SKM-1 treated with dmso at 0.1 percent for 144 hours (cell line): ENCODE measurements around the gene EIF4G2.
"Not testable (repeated sequence)": the region's sequence is repeated elsewhere in the genome, so short reads cannot be mapped to it uniquely, and the experiment has no call there.

Experiments used
- DNase-seq: peaks from one replicate; lab custom pipeline; 2025; ENCODE audit not compliant: unreplicated experiment; lab: John Stamatoyannopoulos, UW

EIF4G2 gene

DNA sequence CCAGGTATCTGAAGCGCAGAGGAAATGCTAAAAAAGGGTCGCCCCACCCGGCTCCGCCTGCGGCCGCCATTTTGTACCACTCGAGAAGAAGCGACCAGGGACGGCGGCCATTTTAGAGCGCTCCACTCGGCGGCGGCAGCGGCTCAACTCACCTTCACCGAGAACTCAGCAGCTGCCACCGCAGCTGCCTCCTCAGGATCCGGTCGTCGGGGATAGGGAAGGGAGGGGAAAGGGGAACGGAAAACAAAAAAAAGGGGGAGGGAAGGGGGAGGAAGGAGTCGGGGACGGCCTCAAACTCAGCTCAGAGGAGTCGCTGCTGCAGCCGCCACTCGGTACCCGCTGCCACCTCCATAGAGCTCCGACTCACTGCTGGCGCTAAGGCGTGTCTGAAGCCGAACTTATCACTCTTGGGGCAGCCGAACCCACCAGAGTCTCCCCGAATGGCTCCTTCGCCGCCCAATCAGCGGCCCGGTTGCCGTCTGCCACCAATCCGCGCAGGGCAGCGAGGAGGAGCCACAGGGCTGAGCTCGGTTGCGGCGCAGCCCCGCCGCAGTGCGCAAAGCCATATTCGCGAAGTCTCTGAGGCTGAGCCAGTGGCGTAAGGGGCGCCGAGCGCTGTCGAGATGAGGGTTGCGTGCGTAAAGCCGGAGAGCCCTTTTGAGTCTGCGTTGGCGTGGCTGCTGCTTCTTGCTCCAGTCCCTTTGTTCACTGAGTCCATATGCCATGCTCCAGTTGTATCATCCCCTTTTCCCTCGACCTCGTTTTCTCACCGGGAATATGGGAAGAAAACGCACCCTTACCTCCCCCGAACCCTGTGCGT, at the start of gene EIF4G2:
Gene EIF4G2 (minus strand): TSS at position 374 of the 820 bp plus-strand sequence.
- peak; percentile 97 for DNase-seq

GRCh38 chr11:10857709-10858438, 49.1 kb upstream of the EIF4G2 start, which contains the start of gene ZBED5:
Gene ZBED5, minus strand, starts transcription at chr11:10858053. Its CDS starts 3,108 bp downstream, at chr11:10854945.
- peak; percentile 97 for DNase-seq

- DNase-seq: no peak
These were observed 48.7 kb upstream of the EIF4G2 start for GRCh38 chr11:10857459-10857708.

DNA sequence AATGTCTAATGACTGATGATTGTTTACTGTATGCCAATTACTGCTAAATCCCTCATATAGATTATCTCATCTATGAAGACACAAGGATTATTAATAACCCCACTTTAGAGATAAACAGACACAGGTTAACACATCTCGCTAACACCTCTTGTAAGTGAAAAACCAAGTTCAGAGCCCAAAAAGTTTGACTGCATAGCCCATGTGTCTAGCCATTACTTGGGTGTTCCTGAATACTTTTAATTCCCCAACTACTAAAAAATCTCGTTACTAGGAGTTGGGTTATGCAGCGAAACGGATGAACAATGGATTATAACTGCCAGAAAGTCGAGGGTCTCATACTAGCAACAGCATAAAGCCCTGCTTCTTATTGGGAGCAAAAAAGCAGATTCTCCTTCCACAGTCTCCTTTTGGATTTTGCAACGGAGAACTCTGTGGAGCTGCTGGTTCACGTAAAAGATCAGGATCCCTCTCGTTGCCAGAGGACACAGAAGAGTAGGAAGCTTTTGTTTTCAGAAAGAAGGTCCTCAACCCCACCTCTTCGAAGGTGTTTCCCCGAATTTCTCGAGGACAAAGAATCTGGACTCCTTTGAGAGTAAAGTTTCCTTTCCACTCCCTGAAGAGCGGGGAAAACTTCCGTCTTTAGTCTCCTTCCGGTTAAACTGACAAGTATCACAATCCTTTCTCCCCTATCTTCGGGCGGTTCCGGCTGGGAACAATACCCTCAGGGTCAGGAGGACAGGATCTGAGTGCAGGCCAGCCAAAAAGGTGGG, 48.1 kb upstream of the EIF4G2 start:
- DNase-seq: peak; percentile 40

DNA sequence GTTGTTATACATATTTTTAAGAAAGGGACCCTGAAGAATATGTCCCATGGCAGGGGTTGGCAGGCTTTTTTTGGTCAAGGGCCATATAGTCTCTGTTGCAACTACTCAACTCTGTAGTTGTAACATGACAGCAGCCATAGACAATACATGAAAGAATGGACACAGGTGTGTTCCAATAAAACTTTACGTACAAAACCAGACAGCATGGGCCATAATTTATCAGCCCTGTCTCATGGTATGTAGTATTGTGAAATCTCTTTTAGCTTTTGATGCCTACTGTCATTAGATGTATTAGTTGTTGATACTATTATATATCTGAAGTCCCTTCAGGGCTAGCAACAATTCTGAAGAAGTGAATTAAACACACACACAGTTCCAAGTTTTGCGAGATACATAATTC, 46.6 kb upstream of the EIF4G2 start:
- no peak for DNase-seq

GRCh38 chr11:10847960-10848860, 39.5 kb upstream of the EIF4G2 start:
- no peak for DNase-seq

GRCh38 chr11:10846660-10847059, 37.9 kb upstream of the EIF4G2 start:
- no peak for DNase-seq

GRCh38 chr11:10845589-10845988, 36.9 kb upstream of the EIF4G2 start:
- no peak for DNase-seq

- DNase-seq: no peak
These were observed 36.1 kb upstream of the EIF4G2 start for GRCh38 chr11:10844796-10845195.

- DNase-seq: no peak
These were observed 35.6 kb upstream of the EIF4G2 start for GRCh38 chr11:10844356-10844755.

DNA sequence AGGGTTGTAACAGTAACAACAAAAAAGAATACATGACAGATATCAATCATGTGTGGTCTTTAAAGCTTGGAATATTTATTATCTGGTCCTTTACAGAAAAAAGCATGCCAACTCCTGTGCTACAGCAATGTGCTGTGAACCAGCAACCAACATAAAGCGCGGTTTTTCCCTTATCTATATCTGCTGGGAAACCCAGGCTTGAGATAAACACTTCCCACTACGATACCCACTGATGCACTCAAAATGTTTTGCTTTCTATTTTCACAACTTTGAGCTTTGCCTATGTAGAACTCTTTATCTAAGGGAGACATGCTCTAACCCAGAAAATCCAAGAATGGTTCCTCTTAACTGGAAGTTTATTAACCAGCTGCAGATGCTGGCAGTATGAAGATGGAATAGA, 30.2 kb upstream of the EIF4G2 start:
- no peak for DNase-seq

DNA sequence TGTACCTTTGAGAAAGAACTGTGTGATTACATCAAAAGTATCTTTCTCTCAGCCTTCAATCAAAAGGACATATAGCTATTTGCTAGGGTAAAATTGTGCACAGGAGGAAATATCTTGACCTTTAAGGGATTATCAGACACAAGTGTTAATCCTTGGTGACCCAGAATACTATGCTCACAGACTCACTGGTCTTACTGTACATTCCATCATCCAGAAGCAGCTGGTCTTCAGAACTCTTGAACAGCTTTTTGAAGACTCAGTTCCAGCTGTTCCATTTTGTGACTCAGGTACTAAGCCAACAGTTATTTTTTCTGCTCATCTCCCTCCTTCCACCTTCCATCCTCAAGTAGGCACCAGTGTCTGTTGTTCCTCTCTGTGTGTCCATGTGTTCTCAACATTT, 29.4 kb upstream of the EIF4G2 start:
- DNase-seq: no peak

DNA sequence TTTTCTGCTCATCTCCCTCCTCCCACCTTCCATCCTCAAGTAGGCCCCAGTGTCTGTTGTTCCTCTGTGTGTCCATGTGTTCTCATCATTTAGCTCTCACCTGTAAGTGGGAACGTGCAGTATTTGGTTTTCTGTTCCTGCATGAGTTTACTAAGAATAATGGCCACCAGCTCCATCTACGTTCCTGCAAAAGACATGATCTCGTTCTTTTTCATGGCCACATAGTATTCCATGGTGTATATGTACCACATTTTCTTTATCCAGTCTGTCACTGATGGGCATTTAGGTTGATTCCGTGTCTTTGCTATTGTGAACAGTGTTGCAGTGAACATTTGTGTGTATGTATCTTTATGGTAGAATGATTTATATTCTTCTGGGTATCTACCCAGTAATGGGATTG, 28.2 kb upstream of the EIF4G2 start:
- DNase-seq: not testable (repeated sequence)

GRCh38 chr11:10829139-10829538, 20.4 kb upstream of the EIF4G2 start:
- no peak for DNase-seq

GRCh38 chr11:10828402-10828801, 19.7 kb upstream of the EIF4G2 start:
- DNase-seq: no peak

DNA sequence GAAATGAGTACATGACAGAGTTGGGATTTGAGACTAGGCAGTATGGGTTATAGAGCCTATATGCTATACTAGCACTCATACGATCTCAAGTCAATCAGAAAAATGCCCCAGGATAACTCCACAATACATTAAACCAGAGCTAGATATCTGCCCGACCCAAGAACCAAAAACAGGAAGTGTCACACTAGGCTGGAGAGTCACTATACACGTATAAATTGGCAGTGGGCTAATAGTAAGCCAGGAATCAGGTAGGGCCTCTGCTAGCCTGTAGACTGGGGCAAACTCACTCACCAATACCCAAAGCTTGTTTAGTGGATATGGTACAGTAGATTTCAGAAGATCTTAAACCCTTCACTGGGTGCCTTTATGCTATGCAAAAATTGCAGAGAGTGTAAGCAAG, 16.2 kb upstream of the EIF4G2 start:
- peak; percentile 42 for DNase-seq

- DNase-seq: no peak
These were observed 14.4 kb upstream of the EIF4G2 start for GRCh38 chr11:10823152-10823579.

DNA sequence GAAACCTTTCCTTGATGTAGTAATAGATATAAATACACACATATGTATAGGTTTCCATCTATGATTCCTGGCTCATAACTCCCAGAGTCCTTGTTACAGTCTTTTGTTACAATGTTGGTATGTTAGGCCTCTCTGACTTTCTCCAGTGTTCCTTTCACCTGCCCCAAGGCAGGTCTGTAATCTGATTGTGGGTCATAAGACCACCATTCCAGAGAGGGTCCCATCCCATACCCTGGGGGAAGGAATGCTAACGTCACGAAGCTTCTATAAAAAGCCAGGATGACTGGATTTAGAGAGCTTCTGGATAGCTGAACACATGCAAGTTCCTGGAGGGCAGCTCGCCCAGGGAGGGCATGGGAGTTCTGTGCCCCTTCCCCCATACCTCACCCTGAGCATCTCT, 13.8 kb upstream of the EIF4G2 start:
- DNase-seq: not testable (repeated sequence)

- no peak for DNase-seq
These were observed 9.9 kb upstream of the EIF4G2 start for GRCh38 chr11:10818594-10818993.

GRCh38 chr11:10813945-10814344, 5.2 kb upstream of the EIF4G2 start:
- DNase-seq: no peak
